ENCODE data around the gene SPP1.

The SPP1 gene

DNA sequence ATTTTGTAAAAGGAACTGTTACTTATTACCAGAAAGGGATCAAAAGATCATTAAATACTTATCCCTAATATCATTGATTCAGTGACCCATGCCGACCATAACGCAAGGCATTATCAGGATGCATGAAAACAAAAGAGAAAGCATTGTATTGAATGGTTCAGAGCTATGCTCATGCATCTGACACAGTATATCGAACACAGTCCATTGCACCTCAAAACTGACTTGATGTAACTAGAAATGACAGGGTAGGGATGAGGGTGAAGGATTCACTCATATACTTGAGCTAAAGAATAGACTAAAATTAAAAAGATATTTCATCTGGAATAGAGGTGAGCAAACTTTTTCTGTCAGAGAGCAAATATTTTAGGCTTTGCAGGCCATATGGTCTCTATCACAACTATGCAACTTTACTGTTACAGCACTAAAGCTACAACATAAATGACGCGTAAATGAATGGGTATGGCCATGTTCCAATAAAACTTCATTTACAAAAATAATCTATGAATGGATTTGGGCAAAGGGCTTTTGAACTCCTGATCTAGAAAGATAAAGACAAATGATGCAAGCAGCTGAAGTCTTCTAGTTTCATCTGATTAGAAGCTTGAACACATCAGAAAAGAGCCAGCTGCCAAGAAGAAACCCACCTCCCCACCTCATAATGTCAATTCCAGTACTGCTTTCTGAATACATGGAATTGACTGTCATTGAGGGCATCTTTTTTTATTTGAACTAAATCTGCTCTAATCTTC is 12.9 kb upstream of the SPP1 start:
- no peak for TF ChIP-seq CTCF (IDR thresholded peaks at IDR 0.05; ENCODE audit: borderline replicate concordance, control extremely low read depth, extremely low read depth, insufficient read depth, missing control alignments)
- in situ Hi-C loops (cut with MboI; ENCODE audit: low sequenced_read_pairs, unreplicated experiment) = no loop called here
- no peak for DNase-seq (ENCODE audit: low spot score)

DNA sequence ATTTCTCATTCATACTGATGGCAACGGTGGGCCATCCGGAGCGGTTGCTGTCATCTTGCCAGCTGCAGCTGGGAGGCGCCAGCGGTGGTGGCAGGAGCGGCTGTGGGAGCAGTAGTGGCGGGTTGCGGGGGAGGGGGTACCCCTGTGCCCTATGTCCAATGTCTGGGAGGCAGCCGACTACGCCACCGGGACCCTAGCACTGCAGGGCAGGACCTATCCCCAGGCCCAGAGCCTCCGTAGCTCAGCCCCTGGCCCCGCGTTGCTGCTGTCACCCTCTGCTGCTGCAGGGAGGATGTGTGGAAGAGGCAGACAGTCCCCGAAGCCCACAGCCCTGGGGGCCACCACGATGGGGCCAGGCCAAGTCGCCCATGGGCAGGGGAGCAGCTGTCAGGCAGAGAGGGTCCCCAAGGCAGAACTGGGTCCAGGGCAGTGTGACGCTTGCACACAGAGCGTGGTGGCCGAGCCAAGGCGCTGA is 10.0 kb upstream of the SPP1 start:
- in situ Hi-C loops (cut with MboI; ENCODE audit: low sequenced_read_pairs, unreplicated experiment) = no loop called here

GRCh38 chr4:87966095-87966496 is 9.4 kb upstream of the SPP1 start:
- DNase-seq (ENCODE audit: low spot score) = no peak
- TF ChIP-seq CTCF (IDR thresholded peaks at IDR 0.05; ENCODE audit: borderline replicate concordance, control extremely low read depth, extremely low read depth, insufficient read depth, missing control alignments) = no peak
- in situ Hi-C loops (cut with MboI; ENCODE audit: low sequenced_read_pairs, unreplicated experiment) = no loop called here

More for the DNA sequence above, 10.0 kb upstream of the SPP1 start:
- DNase-seq (ENCODE audit: low spot score) = no peak
- no peak for TF ChIP-seq CTCF (IDR thresholded peaks at IDR 0.05; ENCODE audit: borderline replicate concordance, control extremely low read depth, extremely low read depth, insufficient read depth, missing control alignments)

DNA sequence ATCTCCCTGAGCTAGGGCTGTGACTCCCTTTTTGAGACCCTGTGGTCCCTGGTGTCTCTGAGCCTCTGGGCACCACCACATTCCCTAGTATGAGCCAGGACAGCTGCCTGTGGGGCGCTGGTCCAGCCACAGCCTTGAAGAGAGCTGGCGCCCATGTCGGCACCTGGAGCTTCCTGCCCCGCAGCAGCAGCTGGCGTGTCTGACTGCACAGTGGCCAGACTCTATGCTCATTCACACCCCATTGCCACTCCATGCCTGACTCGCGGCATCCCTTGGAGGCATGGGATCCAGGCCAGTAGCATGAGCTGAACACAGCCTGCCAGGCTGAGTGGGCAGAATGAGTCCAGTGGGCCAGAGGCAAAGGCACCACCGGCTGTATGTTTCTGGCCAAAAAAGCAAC is 8.3 kb upstream of the SPP1 start:
- in situ Hi-C loops (cut with MboI; ENCODE audit: low sequenced_read_pairs, unreplicated experiment) = no loop called here
- no peak for TF ChIP-seq CTCF (IDR thresholded peaks at IDR 0.05; ENCODE audit: borderline replicate concordance, control extremely low read depth, extremely low read depth, insufficient read depth, missing control alignments)
- no peak for DNase-seq (ENCODE audit: low spot score)

GRCh38 chr4:87970121-87970520 is 5.4 kb upstream of the SPP1 start:
- DNase-seq (ENCODE audit: low spot score) = no peak
- TF ChIP-seq CTCF (IDR thresholded peaks at IDR 0.05; ENCODE audit: borderline replicate concordance, control extremely low read depth, extremely low read depth, insufficient read depth, missing control alignments) = no peak
- in situ Hi-C loops (cut with MboI; ENCODE audit: low sequenced_read_pairs, unreplicated experiment) = loop anchor here (10.0 kb wide), 1 partner anchor 115 kb away; no protein-coding TSS in a partner anchor

DNA sequence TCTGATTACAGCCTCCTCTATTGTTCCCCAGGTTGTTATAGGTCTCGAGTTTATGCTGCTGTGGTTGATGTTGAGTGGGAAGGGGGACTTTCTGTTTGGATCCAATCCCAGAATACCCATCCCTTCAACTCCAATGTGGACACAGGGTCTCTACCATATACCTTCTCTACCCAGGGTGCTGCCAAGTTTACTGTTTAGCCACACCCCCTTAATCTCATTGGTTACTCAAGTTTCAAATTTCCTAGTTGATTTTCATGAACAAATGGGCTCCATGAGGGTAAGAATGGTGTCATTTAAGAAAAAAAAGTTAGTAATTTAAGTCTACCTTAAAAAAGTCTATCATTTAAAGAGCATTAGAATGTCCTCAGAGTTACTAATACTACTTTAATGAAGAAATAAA is 3.6 kb upstream of the SPP1 start:
- TF ChIP-seq CTCF (IDR thresholded peaks at IDR 0.05; ENCODE audit: borderline replicate concordance, control extremely low read depth, extremely low read depth, insufficient read depth, missing control alignments) = no peak
- in situ Hi-C loops (cut with MboI; ENCODE audit: low sequenced_read_pairs, unreplicated experiment) = loop anchor here (10.0 kb wide), 1 partner anchor 117 kb away; no protein-coding TSS in a partner anchor
- no peak for DNase-seq (ENCODE audit: low spot score)

All from GM13976 (cell line).